Measurements from ENCODE around the gene ST3GAL3.

- TF ChIP-seq, protein P1, sequence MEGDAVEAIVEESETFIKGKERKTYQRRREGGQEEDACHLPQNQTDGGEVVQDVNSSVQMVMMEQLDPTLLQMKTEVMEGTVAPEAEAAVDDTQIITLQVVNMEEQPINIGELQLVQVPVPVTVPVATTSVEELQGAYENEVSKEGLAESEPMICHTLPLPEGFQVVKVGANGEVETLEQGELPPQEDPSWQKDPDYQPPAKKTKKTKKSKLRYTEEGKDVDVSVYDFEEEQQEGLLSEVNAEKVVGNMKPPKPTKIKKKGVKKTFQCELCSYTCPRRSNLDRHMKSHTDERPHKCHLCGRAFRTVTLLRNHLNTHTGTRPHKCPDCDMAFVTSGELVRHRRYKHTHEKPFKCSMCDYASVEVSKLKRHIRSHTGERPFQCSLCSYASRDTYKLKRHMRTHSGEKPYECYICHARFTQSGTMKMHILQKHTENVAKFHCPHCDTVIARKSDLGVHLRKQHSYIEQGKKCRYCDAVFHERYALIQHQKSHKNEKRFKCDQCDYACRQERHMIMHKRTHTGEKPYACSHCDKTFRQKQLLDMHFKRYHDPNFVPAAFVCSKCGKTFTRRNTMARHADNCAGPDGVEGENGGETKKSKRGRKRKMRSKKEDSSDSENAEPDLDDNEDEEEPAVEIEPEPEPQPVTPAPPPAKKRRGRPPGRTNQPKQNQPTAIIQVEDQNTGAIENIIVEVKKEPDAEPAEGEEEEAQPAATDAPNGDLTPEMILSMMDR (conservative IDR thresholded peaks at IDR 0.05) = no peak
- TF ChIP-seq EZH2 (IDR thresholded peaks at IDR 0.05; ENCODE audit: low read depth) = no peak
Observed at GRCh38 chr1:43774359-43774758, 67.0 kb downstream of the ST3GAL3 start.

Data from PC-9 (cell line).